ENCODE results near the gene CKAP5. TPM values are rescaled to one million over a fixed set of nuclear protein-coding genes. Genes with fewer than 3 reads are reported as not detected.

The CKAP5 gene
- total RNA-seq, 1 donor from 2014 or later = 125 TPM

DNA sequence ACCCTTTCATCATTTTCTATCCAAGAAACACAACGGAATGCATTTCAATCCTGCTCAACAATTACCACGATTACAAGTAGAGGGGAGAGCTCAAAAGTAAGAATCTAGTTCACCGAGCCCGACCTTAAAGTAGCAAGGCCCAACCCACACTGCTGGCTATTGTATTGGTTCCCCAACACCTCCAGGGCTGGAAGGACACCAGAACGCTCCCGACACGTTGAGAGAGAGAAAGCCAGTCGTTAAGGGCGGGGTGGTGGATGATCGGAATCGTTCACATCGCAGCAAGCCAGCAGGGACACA is 690 bp downstream of the CKAP5 start:
- no peaks in the 10 kb centered on the region for H3K9me3 Mint-ChIP-seq
- H3K27ac Mint-ChIP-seq = peak overlapping the region; percentile 86
- H3K36me3 Mint-ChIP-seq = no peaks in the 10 kb centered on the region
- H3K27me3 Mint-ChIP-seq (ENCODE audit: low read depth) = no peaks in the 10 kb centered on the region
- DNase-seq (ENCODE audit: low spot score in 2 of 2, unreplicated experiment in 2 of 2) = no peak
- peaks cover 23% of the 10 kb centered on the region for H3K4me1 Mint-ChIP-seq
- peak overlapping the region; percentile 80 for H3K4me3 Mint-ChIP-seq
- TF ChIP-seq, protein P1, sequence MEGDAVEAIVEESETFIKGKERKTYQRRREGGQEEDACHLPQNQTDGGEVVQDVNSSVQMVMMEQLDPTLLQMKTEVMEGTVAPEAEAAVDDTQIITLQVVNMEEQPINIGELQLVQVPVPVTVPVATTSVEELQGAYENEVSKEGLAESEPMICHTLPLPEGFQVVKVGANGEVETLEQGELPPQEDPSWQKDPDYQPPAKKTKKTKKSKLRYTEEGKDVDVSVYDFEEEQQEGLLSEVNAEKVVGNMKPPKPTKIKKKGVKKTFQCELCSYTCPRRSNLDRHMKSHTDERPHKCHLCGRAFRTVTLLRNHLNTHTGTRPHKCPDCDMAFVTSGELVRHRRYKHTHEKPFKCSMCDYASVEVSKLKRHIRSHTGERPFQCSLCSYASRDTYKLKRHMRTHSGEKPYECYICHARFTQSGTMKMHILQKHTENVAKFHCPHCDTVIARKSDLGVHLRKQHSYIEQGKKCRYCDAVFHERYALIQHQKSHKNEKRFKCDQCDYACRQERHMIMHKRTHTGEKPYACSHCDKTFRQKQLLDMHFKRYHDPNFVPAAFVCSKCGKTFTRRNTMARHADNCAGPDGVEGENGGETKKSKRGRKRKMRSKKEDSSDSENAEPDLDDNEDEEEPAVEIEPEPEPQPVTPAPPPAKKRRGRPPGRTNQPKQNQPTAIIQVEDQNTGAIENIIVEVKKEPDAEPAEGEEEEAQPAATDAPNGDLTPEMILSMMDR (IDR thresholded peaks at IDR 0.05; ENCODE audit: unreplicated experiment) = no peak

DNA sequence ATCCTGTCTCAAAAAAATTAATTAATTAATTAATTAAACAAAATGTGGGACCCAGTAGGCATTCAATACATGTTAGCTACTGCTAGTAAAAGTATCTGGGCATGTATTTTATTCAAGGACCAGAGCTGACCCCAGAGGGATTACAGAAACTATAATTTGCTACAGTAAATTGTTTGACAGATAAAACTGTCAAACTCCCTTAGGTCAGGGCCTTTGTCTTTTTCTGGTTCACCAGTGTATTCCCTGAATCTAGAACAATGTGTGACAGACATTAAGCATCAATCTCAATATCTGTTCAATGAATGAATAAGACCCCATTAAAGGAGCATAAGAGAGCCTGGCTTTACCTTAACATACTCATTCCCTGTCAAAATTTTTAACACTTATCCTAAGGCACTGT is 6.0 kb downstream of the CKAP5 start:
- no peak for DNase-seq (ENCODE audit: low spot score in 2 of 2, unreplicated experiment in 2 of 2)
- TF ChIP-seq, protein P1 (IDR thresholded peaks at IDR 0.05; ENCODE audit: unreplicated experiment) = no peak
- Mint-ChIP-seq H3K27me3 (ENCODE audit: low read depth) (no peaks in the 10 kb centered on the region), H3K4me3 (no peak overlapping the region), H3K9me3 (no peaks in the 10 kb centered on the region), H3K36me3 (no peaks in the 10 kb centered on the region), H3K27ac (no peak overlapping the region), H3K4me1 (peaks cover 14% of the 10 kb centered on the region)

DNA sequence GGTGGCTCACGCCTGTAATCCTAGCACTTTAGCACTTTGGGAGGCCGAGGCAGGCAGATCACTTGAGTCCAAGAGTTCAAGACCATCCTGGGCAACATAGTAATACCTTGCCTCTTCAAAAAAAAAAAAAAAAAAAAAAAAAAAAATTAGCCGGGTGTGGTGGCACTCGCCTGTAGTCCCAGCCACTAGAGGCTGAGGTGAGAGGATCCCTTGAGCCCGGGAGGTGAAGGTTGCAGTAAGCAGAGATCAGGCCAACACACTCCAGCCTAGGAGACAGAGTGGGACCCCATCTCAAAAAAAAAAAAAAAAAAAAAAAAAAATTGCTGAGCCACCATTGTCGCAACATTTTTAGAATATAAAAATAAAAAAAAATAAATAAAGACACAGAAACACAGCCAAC is 7.6 kb downstream of the CKAP5 start:
- TF ChIP-seq, protein P1 (IDR thresholded peaks at IDR 0.05; ENCODE audit: unreplicated experiment) = no peak
- Mint-ChIP-seq H3K27ac (no peak overlapping the region), H3K4me1 (peaks cover 3% of the 10 kb centered on the region), H3K36me3 (no peaks in the 10 kb centered on the region), H3K27me3 (ENCODE audit: low read depth) (no peaks in the 10 kb centered on the region), H3K4me3 (no peak overlapping the region), H3K9me3 (no peaks in the 10 kb centered on the region)
- DNase-seq (ENCODE audit: low spot score in 2 of 2, unreplicated experiment in 2 of 2) = no peak

DNA sequence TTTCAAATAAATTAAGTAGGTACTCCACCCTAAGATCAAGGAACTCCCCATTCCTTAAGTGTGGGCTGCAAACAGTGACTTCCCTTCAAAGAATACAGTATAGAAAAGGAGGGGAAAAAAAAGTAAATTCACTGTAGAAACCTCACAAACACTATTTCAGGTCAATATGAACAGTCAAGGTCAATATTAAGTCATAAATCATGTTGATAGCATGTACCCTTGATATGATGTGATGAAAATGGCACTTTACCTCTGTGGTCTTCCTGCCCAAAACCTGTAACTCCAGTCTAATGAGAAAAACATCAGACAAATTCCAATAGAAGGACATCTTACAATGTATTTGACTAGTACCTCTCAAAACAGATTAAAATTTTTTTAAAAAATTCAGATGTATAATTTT is 8.2 kb downstream of the CKAP5 start:
- peaks cover 3% of the 10 kb centered on the region for H3K4me1 Mint-ChIP-seq
- H3K27me3 Mint-ChIP-seq (ENCODE audit: low read depth) = no peaks in the 10 kb centered on the region
- TF ChIP-seq, protein P1 (IDR thresholded peaks at IDR 0.05; ENCODE audit: unreplicated experiment) = no peak
- no peaks in the 10 kb centered on the region for H3K36me3 Mint-ChIP-seq
- H3K27ac Mint-ChIP-seq = no peak overlapping the region
- H3K4me3 Mint-ChIP-seq = no peak overlapping the region
- DNase-seq (ENCODE audit: low spot score in 2 of 2, unreplicated experiment in 2 of 2) = no peak
- H3K9me3 Mint-ChIP-seq = no peaks in the 10 kb centered on the region

DNA sequence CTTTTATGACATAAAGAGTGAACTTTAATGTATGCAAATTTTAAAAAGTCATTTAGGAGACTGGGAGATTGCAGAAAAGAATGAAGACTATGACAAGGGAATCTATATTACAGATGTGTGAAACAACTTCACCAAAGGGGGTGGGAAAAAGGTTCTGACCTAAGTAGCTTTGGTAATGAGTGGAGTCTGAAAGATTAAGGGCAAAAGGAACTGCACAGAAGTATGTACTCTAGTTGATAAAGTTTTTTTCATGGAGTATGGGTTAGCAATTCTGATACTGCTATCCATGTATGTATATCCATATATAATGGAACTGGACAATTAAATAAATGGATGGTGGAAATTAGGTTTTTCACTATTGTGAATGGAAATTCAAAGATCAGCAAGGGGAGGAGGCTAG is 9.2 kb downstream of the CKAP5 start:
- Mint-ChIP-seq H3K36me3 (no peaks in the 10 kb centered on the region), H3K9me3 (no peaks in the 10 kb centered on the region), H3K27ac (no peak overlapping the region), H3K4me3 (no peak overlapping the region), H3K27me3 (ENCODE audit: low read depth) (no peaks in the 10 kb centered on the region), H3K4me1 (peaks cover 4% of the 10 kb centered on the region)
- DNase-seq (ENCODE audit: low spot score in 2 of 2, unreplicated experiment in 2 of 2) = no peak
- TF ChIP-seq, protein P1 (IDR thresholded peaks at IDR 0.05; ENCODE audit: unreplicated experiment) = no peak

DNA sequence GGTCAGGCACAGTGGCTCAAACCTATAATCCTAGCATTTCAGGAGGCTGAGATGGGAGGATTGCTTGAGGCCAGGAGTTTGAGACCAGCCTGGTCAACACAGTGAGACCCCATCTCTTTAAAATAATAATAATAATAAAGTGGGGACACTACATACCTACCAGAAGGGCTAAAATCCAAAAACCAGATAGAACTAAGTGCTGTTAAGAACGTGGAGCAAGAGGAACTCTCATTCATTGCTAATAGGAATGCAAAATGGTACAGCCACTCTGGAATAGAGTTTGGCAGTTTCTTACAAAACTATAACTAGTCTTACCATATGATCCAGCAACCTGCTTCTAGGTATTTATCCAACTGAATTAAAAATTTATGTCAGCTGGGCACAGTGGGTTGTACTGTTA is 9.6 kb downstream of the CKAP5 start:
- H3K27ac Mint-ChIP-seq = no peak overlapping the region
- no peaks in the 10 kb centered on the region for H3K9me3 Mint-ChIP-seq
- H3K27me3 Mint-ChIP-seq (ENCODE audit: low read depth) = no peaks in the 10 kb centered on the region
- H3K36me3 Mint-ChIP-seq = no peaks in the 10 kb centered on the region
- TF ChIP-seq, protein P1 (IDR thresholded peaks at IDR 0.05; ENCODE audit: unreplicated experiment) = no peak
- no peak overlapping the region for H3K4me3 Mint-ChIP-seq
- DNase-seq (ENCODE audit: low spot score in 2 of 2, unreplicated experiment in 2 of 2) = no peak
- H3K4me1 Mint-ChIP-seq = peaks cover 4% of the 10 kb centered on the region

All from mesothelial cell of epicardium (in vitro differentiated cells).